HG03095 (cell line): ENCODE results near the gene PRKCA.

Experiments used
- ATAC-seq: cut with Tn5 transposase; IDR thresholded peaks from one replicate; pipeline ENCODE4 v1.9.1; 2021; ENCODE audit warnings: moderate library complexity; ENCODE audit not compliant: unreplicated experiment

The PRKCA gene

GRCh38 chr17:66753126-66753920, 450.9 kb downstream of the PRKCA start:
- ATAC-seq = no peak

DNA sequence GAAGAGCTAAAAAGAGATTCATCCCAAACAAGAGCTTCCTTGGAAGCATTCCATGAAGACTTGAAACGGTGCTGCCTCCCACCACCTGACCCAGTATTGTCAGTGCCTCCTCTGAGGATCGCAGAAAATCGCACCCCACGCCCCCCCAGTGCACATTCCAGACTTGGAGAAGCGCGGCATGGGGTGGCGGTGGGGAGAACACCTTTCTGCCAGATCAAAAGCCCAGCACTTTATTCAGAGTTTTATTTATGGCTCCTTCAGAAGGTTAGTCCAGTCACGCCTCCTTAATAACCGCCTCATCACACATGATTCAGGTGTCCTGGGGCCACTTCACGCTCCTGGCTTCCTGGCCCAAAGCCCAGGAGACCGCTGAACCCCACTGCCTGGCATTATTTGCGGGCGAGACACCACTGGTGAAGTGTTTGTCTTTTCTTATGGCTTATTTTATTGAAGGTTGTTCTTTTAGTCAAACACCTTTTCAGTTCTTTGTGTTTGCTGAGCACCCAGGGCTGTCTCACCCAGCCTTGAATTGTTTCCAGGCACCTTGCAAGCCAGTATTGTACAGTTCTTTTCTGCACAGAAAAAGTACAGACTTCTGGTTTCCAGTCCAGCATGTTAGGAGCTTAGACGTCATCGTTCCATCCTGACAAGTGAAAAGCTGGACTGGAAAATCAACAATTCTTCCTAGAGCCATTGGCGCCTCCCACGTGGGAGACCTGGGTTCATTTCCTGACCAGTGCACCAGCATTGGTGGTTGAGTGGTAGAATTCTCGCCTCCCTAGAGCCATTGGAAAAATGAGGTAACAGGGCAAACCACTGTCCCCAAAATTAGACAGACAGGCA, 452.9 kb downstream of the PRKCA start:
- no peak for ATAC-seq

- ATAC-seq = no peak
Measured at GRCh38 chr17:66755944-66756290, 453.5 kb downstream of the PRKCA start.

- no peak for ATAC-seq
Measured at GRCh38 chr17:66760324-66760723, 457.9 kb downstream of the PRKCA start.

DNA sequence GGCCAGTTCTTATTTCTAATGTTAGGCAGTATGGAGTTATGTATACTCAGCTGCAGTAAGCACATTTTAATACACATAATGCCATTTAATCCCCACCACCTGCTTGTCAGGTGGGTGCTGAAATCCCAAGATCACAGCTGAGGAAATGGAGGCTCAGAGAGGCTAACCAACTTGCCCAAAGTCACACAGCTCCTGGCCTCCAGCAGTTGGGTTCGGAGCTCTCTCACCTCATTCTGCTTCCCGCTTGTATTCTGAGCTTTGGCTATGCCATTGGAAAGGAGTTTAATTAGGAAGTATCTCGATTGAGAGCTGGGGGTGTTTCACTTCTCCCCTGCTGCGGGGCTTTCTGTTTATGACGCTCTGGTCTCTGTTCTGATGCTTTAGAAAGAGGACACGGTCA, 459.9 kb downstream of the PRKCA start:
- no peak for ATAC-seq

GRCh38 chr17:66763056-66763455, 460.6 kb downstream of the PRKCA start:
- no peak for ATAC-seq

DNA sequence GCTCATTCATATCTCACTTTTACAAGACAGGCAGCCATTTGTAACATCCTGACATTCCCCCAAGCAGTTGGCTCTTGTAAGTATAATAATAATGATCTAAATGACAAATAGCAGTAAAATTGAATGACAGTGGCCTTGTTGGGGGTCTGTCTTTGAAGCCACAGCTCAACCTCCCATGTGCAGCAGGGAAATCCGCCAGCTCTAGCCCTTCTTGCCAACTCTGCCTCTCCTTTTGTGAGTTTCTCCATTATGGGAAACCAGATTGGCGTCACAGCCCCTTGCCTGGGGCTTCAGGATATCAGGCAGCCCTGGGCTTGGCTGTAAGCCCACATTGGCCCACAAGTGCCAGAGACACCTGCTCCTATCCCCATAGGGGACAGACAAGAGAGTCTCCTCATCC, 462.1 kb downstream of the PRKCA start:
- no peak for ATAC-seq

DNA sequence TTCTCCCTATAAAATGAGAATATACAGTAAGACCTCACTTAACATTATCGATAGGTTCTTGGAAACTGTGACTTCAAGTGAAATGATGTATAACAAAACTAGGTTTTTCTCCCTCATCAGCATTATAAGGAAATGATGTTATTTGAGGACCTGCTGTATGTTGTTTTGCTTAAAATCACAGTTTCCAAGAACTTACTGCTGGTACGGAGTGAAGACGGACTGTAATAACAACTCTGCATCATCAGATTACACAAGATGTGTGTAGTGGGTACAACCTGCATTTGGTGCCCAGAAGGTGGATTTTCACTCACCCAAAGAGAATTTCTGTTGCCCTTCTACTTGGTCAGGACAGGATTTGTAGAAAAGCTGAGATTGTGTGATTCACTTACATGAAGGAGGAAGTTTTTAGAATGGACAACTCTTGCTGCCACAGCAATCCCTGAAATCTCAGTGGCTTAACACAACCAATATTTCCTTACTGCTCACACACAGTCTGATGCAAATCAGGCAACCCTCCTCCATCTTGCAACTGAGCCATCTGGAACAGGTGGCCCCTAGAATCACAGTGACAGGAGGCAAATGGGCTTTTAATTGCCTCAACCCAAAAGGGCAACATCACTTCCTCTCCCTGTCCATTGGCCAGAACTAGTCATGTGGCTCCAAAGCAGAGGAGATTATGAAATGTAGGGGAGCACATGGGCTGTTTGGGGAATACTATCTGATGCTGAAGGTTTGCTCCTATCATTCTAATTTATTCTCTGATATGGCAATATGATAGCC, 464.9 kb downstream of the PRKCA start:
- ATAC-seq = no peak

- no peak for ATAC-seq
Measured at GRCh38 chr17:66769911-66770310, 467.5 kb downstream of the PRKCA start.

DNA sequence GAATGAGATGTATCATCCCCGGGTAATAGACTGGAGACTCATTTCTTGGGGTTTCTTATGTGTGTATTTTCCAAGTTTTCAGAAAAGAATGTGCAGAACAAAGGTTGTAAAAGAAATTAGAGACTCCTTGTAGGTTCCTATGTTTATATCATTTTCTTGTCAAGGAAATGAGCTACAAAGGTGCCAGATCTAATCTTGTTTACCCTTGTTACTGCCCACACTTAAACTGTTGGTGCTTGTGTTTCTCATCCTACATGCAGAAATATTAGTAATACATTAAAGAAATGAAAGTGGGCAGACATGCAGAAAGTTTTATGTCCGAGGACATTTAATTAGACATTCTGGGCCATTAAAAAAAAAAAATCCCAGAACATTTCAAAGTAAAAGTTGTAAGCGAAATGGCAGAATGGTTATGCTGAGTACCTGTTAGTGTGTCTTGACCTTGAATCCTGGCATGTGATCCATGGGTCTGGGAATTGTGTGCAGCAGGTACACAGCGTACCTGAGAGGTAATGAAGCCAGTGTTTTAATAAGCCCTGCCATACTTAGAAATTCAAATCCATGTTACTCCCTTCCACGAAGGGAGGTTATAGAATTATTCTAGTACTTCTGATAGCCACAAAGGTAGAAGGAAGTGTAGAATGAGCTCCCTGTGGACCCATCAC, 469.9 kb downstream of the PRKCA start:
- no peak for ATAC-seq

DNA sequence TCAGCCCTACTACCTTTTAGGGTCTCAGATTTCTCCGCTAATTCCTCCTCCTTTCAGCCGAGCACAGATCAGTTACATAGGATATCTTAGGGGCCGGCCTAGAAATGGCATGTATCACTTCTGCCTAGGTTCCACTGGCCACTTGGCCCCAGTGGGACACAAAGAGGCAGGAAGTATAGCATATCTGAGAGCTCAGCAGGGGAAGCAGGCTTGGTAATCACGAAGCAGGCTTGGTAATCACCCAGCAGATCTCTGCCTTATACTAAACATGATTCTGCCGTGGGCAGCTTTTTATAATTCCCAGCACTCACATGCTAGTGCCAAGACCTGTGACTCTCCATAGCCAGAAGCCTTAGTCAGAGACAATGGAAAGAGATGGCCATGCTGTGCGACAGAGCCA, 472.9 kb downstream of the PRKCA start:
- no peak for ATAC-seq

GRCh38 chr17:66775881-66776400, 473.5 kb downstream of the PRKCA start:
- no peak for ATAC-seq

GRCh38 chr17:66776999-66777688, 474.7 kb downstream of the PRKCA start:
- ATAC-seq = no peak

- no peak for ATAC-seq
Measured at GRCh38 chr17:66777689-66778225, 475.3 kb downstream of the PRKCA start.

- ATAC-seq = no peak
Measured at GRCh38 chr17:66778531-66779236, 476.3 kb downstream of the PRKCA start.

DNA sequence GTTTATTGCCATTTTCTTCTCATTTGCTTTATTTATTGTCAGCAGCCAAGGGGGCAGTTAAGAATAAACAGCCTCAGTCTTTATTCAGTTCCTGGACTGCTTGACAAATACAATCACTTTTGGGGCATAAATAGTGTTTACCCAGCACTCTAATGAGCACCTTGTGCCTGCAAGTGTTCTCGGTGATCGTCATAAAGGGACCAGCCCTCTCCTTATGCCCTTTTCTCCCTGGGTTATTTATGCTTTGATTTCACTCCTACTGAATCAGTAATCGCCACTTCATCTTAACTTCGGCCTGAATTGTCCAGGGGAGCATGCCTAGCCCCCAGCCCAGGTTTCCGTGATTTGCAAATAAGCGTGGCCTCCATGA, 476.8 kb downstream of the PRKCA start:
- ATAC-seq = no peak

GRCh38 chr17:66781135-66781534, 478.7 kb downstream of the PRKCA start:
- no peak for ATAC-seq

DNA sequence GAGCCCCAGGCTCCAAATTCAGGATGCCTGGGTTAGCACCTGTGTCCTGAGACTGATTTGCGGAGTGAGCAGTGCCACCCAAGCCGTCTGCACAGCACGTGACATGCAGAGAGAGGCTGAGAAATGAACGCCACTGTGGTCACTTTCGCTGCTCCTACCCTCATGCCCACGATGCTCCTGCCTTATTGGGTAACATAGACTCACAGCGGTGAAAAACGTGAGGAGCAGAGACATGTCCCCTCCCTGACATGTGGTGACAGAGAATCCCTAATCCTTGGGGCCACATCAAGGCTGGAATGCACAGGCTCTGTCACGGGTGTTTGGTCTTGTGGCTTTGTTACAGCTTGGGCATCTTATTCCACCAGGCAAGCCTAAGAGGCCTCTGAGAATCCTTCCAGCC, 480.4 kb downstream of the PRKCA start:
- ATAC-seq = no peak

DNA sequence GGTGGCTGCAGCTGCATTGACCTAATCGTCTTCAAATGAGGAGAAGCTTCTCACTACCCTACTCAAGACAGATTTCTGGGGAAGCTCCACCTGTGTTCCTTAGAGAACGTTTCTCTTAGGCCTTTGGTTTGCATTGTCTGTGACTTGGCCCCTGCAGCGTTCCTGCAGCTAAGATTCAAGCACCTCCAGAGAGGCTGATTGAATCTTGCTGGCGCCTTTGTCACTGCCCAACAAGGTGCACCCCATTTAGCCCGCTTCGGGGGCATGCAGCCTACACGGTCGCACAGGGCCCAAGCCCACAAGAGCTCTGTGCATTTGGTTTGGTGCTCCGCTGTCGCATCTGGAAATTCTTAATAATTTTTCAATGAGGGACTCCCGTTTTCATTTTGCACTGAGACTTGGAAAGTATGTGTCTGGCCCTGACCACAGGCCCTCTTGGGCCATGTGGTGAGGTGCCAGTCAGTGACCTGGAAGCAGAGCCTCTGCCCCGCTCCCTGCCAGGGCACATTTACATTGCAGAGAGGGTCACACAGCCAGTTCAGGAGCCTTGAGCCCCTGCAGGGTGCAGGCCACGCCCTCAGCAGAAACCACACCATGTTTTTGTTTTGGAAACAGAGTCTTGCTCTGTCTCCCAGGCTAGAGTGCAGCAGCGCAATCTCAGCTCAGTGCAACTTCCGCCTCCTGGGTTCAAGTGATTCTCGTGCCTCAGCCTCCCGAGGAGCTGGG, 481.4 kb downstream of the PRKCA start:
- ATAC-seq = no peak
